Caco-2 (cell line): ENCODE results near the gene EWSR1. TPM values are rescaled to one million over a fixed set of nuclear protein-coding genes. Genes with fewer than 3 reads are reported as not detected.

Experiments used
- BruUV-seq: library from RNA; stranded (reverse); fragments of 400-500 nt; replicated peaks from 2 replicates; lab custom pipeline; 2021; lab: Mats Ljungman, UMichigan
- CTCF ChIA-PET: fragments of 300-600 bp; sonication (Branson Sonifier 250); formaldehyde crosslinking; loops from one replicate; lab custom pipeline; 2022; ENCODE audit warnings: antibody characterized with exemption; lab: Charles Lee
- POLR2A ChIA-PET: fragments of 300-600 bp; sonication (Branson Sonifier 250); formaldehyde crosslinking; loops from one replicate; lab custom pipeline; 2022; ENCODE audit warnings: antibody characterized with exemption; lab: Charles Lee
- DNase-seq, 2 experiments: peaks; one replicate each; pipeline versions ENCODE4 v3.0.0 to v3.0.0-alpha.2; 2020 to 2022
- H3K27me3 ChIP-seq: replicated peaks from 2 replicates; pipeline ENCODE4 v1.6.0; 2011; ENCODE audit warnings: low read length; ENCODE audit not compliant: control insufficient read depth, insufficient read depth
- H3K36me3 ChIP-seq: 2 replicates; pipeline ENCODE4 v1.5.1; 2011; ENCODE audit warnings: low read length; ENCODE audit not compliant: control insufficient read depth, insufficient read depth
- H3K4me1 ChIP-seq: fragments of 250-450 bp; sonication (Bioruptor Pico); 2 replicates; pipeline ENCODE4 v1.5.1; 2020; ENCODE audit warnings: mild to moderate bottlenecking
- H3K4me3 ChIP-seq: 2 replicates; pipeline ENCODE4 v1.5.1; 2011; ENCODE audit warnings: low read depth, mild to moderate bottlenecking, control low read depth, low read length
- H3K9me3 ChIP-seq: fragments of 250-450 bp; sonication (Bioruptor Pico); 2 replicates; pipeline ENCODE4 v1.5.1; 2020; ENCODE audit warnings: mild to moderate bottlenecking, moderate library complexity
- H3K27ac Mint-ChIP-seq: one replicate; pipeline ENCODE4 v1.8.0; 2022; ENCODE audit warnings: mixed read lengths; ENCODE audit not compliant: unreplicated experiment
- H3K27me3 Mint-ChIP-seq: one replicate; pipeline ENCODE4 v1.8.0; 2022; ENCODE audit warnings: mixed read lengths; ENCODE audit not compliant: insufficient read depth, unreplicated experiment
- H3K36me3 Mint-ChIP-seq: one replicate; pipeline ENCODE4 v1.8.0; 2022; ENCODE audit warnings: mild to moderate bottlenecking, mixed read lengths; ENCODE audit not compliant: insufficient read depth, unreplicated experiment
- H3K4me1 Mint-ChIP-seq: one replicate; pipeline ENCODE4 v1.8.0; 2022; ENCODE audit warnings: low read depth, mixed read lengths; ENCODE audit not compliant: unreplicated experiment
- H3K4me3 Mint-ChIP-seq: one replicate; pipeline ENCODE4 v1.8.0; 2022; ENCODE audit warnings: mild to moderate bottlenecking, moderate library complexity, mixed read lengths; ENCODE audit not compliant: unreplicated experiment
- H3K9me3 Mint-ChIP-seq: one replicate; pipeline ENCODE4 v1.8.0; 2022; ENCODE audit warnings: mixed read lengths; ENCODE audit not compliant: unreplicated experiment
- CTCF ChIP-seq, 2 experiments: fragments of 200-600 bp in 1 of 2; IDR thresholded peaks; 1 replicate in 1 of 2; 2 replicates in 1 of 2; pipeline versions ENCODE4 v1.5.1 to v1.8.0; 2011 to 2022; ENCODE audit warnings: antibody characterized with exemption in 1 of 2, control low read depth in 1 of 2, inconsistent platforms in 1 of 2, low read depth in 1 of 2, low read length in 1 of 2, mild to moderate bottlenecking in 1 of 2, moderate library complexity in 1 of 2; ENCODE audit not compliant: insufficient read depth in 1 of 2, severe bottlenecking in 1 of 2, unreplicated experiment in 1 of 2
- intact Hi-C: fragments of 100-400 bp; cut with micrococcal nuclease; formaldehyde crosslinking; loops from one replicate; pipeline ENCODE4 v1.10.0; 2022; ENCODE audit not compliant: unreplicated experiment
- total RNA-seq: library from RNA; stranded (reverse); gene quantifications from 2 replicates; pipeline ENCODE4 v1.2.3, GENCODE V29; 2022

The EWSR1 gene
- total RNA-seq, 1 experiment from 2014 or later, result 358 TPM

- H3K27me3 ChIP-seq, result no peaks in the 10 kb centered on the region
- peak in 1 of 2 experiments; percentile 32 for DNase-seq
- H3K36me3 ChIP-seq, result 0 out of 2 replicates have a peak, but pooled peaks cover 1% of the 10 kb centered on the region
- ChIA-PET CTCF (interaction anchor here (2.4 kb wide), 1 partner anchor 13 kb away, joined by 17 read pairs; no protein-coding TSS in a partner anchor), POLR2A (no interaction called here)
- peak overlapping the region; percentile 90 for H3K4me3 Mint-ChIP-seq
- peak overlapping the region; percentile 79 for H3K27ac Mint-ChIP-seq
- H3K9me3 Mint-ChIP-seq, result no peaks in the 10 kb centered on the region
- TF ChIP-seq CTCF (IDR thresholded peaks at IDR 0.05; ENCODE audit: insufficient read depth in 1 of 2, low read depth in 1 of 2, low read length in 1 of 2, severe bottlenecking in 1 of 2, unreplicated experiment in 1 of 2), result no peak
- TSS peak; percentile 22 for BruUV-seq
- H3K27me3 Mint-ChIP-seq, result no peaks in the 10 kb centered on the region
- H3K4me3 ChIP-seq, result peak overlapping the region; percentile 82
- peaks cover 10% of the 10 kb centered on the region for H3K36me3 Mint-ChIP-seq
- H3K9me3 ChIP-seq, result no peaks in the 10 kb centered on the region
- intact Hi-C loops, result loop anchor here (1.0 to 10.0 kb wide), 2 partner anchors 52 to 217 kb away; no protein-coding TSS in a partner anchor
- H3K4me1 Mint-ChIP-seq, result no peaks in the 10 kb centered on the region
- H3K4me1 ChIP-seq, result peaks cover 22% of the 10 kb centered on the region
These were observed 39.6 kb downstream of the EWSR1 start for GRCh38 chr22:29307596-29308147.

- Mint-ChIP-seq H3K27ac (no peak overlapping the region), H3K36me3 (peaks cover 14% of the 10 kb centered on the region), H3K9me3 (no peaks in the 10 kb centered on the region), H3K27me3 (no peaks in the 10 kb centered on the region), H3K4me1 (no peaks in the 10 kb centered on the region), H3K4me3 (no peak overlapping the region)
- Histone ChIP-seq H3K27me3 (no peaks in the 10 kb centered on the region), H3K36me3 (0 out of 2 replicates have a peak, but pooled peaks cover 1% of the 10 kb centered on the region), H3K4me1 (peaks cover 22% of the 10 kb centered on the region), H3K9me3 (no peaks in the 10 kb centered on the region), H3K4me3 (no peak overlapping the region)
- intact Hi-C loops, result loop anchor here (10.0 kb wide), 1 partner anchor 217 kb away; no protein-coding TSS in a partner anchor
- no peak for TF ChIP-seq CTCF (IDR thresholded peaks at IDR 0.05; ENCODE audit: insufficient read depth in 1 of 2, low read depth in 1 of 2, low read length in 1 of 2, severe bottlenecking in 1 of 2, unreplicated experiment in 1 of 2)
- ChIA-PET CTCF (no interaction called here), POLR2A (no interaction called here)
- DNase-seq, result no peak
- no TSS peak for BruUV-seq
These were observed 40.2 kb downstream of the EWSR1 start for GRCh38 chr22:29308148-29308790.

- BruUV-seq, result no TSS peak
- Histone ChIP-seq H3K4me1 (peaks cover 25% of the 10 kb centered on the region), H3K27me3 (no peaks in the 10 kb centered on the region), H3K4me3 (no peak overlapping the region), H3K9me3 (no peaks in the 10 kb centered on the region), H3K36me3 (0 out of 2 replicates have a peak, but pooled peaks cover 1% of the 10 kb centered on the region)
- peak in 1 of 2 experiments; percentile 28 for DNase-seq
- CTCF ChIA-PET, result no interaction called here
- no peaks in the 10 kb centered on the region for H3K9me3 Mint-ChIP-seq
- H3K4me1 Mint-ChIP-seq, result peaks cover 1% of the 10 kb centered on the region
- POLR2A ChIA-PET, result no interaction called here
- peaks cover 17% of the 10 kb centered on the region for H3K36me3 Mint-ChIP-seq
- TF ChIP-seq CTCF (IDR thresholded peaks at IDR 0.05; ENCODE audit: insufficient read depth in 1 of 2, low read depth in 1 of 2, low read length in 1 of 2, severe bottlenecking in 1 of 2, unreplicated experiment in 1 of 2), result no peak
- no peak overlapping the region for H3K27ac Mint-ChIP-seq
- no peak overlapping the region for H3K4me3 Mint-ChIP-seq
- H3K27me3 Mint-ChIP-seq, result no peaks in the 10 kb centered on the region
- intact Hi-C loops, result loop anchor here (10.0 kb wide), 1 partner anchor 216 kb away; no protein-coding TSS in a partner anchor
These were observed 40.8 kb downstream of the EWSR1 start for GRCh38 chr22:29308791-29309262.
